H1 (cell line): Measurements from ENCODE around the gene ATAT1. TPM values are rescaled to one million over a fixed set of nuclear protein-coding genes. Genes with fewer than 3 reads are reported as not detected.

ENCODE experiments used
- CTCF ChIA-PET: fragments of 300-600 bp; sonication (Branson Sonifier 250); formaldehyde crosslinking; loops from one replicate; lab custom pipeline; 2021; ENCODE audit not compliant: partially characterized antibody; lab: Charles Lee
- POLR2A ChIA-PET: fragments of 300-600 bp; sonication (Branson Sonifier 250); formaldehyde crosslinking; loops from one replicate; lab custom pipeline; 2021; ENCODE audit warnings: inconsistent platforms; ENCODE audit not compliant: partially characterized antibody; lab: Charles Lee
- DNase-seq, 2 experiments: peaks; one replicate each; pipeline versions ENCODE4 v3.0.0 to v3.0.0-alpha.2; 2010 to 2022; ENCODE audit warnings: low spot score in 2 of 2, low read depth in 1 of 2, mixed read lengths in 1 of 2
- FAIRE-seq: peaks from 2 replicates; lab custom pipeline; 2011; peaks lifted over from hg19 to GRCh38; lab: Jason Lieb, UNC
- H2AFZ ChIP-seq: 2 replicates; pipeline ENCODE4 v1.8.1; 2012; ENCODE audit warnings: low read length, inconsistent platforms
- H2AK5ac ChIP-seq: 2 replicates; pipeline ENCODE4 v1.6.1; 2013; ENCODE audit warnings: low read depth, low read length
- H2BK120ac ChIP-seq: replicated peaks from 2 replicates; pipeline ENCODE3; 2013; ENCODE audit warnings: low read depth, low read length, inconsistent platforms
- H2BK12ac ChIP-seq: 2 replicates; pipeline ENCODE4 v1.6.1; 2013; ENCODE audit warnings: low read depth, low read length
- H2BK15ac ChIP-seq: 2 replicates; pipeline ENCODE4 v1.6.1; 2013; ENCODE audit warnings: low read length
- H2BK20ac ChIP-seq: 2 replicates; pipeline ENCODE4 v1.6.1; 2013; ENCODE audit warnings: low read length
- H2BK5ac ChIP-seq: 2 replicates; pipeline ENCODE4 v1.6.1; 2013; ENCODE audit warnings: low read depth, low read length
- H3K14ac ChIP-seq: 2 replicates; pipeline ENCODE4 v1.6.1; 2013; ENCODE audit warnings: inconsistent platforms; ENCODE audit not compliant: insufficient read length
- H3K18ac ChIP-seq: 2 replicates; pipeline ENCODE4 v1.6.1; 2013; ENCODE audit warnings: low read length; ENCODE audit errors: extremely low read depth
- H3K23ac ChIP-seq: 2 replicates; pipeline ENCODE4 v1.6.1; 2013; ENCODE audit warnings: inconsistent platforms; ENCODE audit not compliant: insufficient read length
- H3K23me2 ChIP-seq: 2 replicates; pipeline ENCODE4 v1.6.1; 2013; ENCODE audit warnings: low read depth, low read length
- H3K27ac ChIP-seq: 2 replicates; pipeline ENCODE4 v1.6.1; 2011; ENCODE audit warnings: low read depth, low read length, inconsistent platforms
- H3K27me3 ChIP-seq, 4 experiments: replicated peaks in 1 of 4; 1 replicate in 1 of 4; 2 replicates in 3 of 4; pipeline versions ENCODE4 v1.6.1 to v1.8.1; 2011 to 2013; ENCODE audit warnings: low read length in 3 of 4, mild to moderate bottlenecking in 3 of 4, inconsistent platforms in 2 of 4, mixed read lengths in 2 of 4, moderate library complexity in 1 of 4; ENCODE audit not compliant: control insufficient read depth in 3 of 4, insufficient read depth in 3 of 4; ENCODE audit errors: extremely low read depth in 1 of 4
- H3K36me3 ChIP-seq, 4 experiments: 2 replicates each; pipeline versions ENCODE4 v1.6.1 to v1.8.1; 2011 to 2013; ENCODE audit warnings: mild to moderate bottlenecking in 4 of 4, low read length in 3 of 4, moderate library complexity in 2 of 4, control low read depth in 1 of 4, inconsistent platforms in 1 of 4; ENCODE audit not compliant: insufficient read depth in 4 of 4, control insufficient read depth in 2 of 4
- H3K4ac ChIP-seq: replicated peaks from 2 replicates; pipeline ENCODE3; 2013; ENCODE audit warnings: low read length, low read depth, mixed read lengths, inconsistent platforms; ENCODE audit not compliant: insufficient read length
- H3K4me1 ChIP-seq, 4 experiments: replicated peaks in 1 of 4; 1 replicate in 1 of 4; 2 replicates in 3 of 4; pipeline versions ENCODE4 v1.6.1 to v1.8.1; 2011 to 2013; ENCODE audit warnings: low read length in 3 of 4, inconsistent platforms in 2 of 4, mixed read lengths in 1 of 4; ENCODE audit not compliant: insufficient read depth in 4 of 4, control insufficient read depth in 3 of 4
- H3K4me2 ChIP-seq, 2 experiments: 2 replicates each; pipeline versions ENCODE4 v1.6.1 to v1.8.1; 2011 to 2013; ENCODE audit warnings: low read depth in 2 of 2, low read length in 2 of 2, control low read depth in 1 of 2, inconsistent platforms in 1 of 2, mild to moderate bottlenecking in 1 of 2; ENCODE audit not compliant: insufficient read depth in 1 of 2
- H3K4me3 ChIP-seq, 4 experiments: fragments of 200-600, 300-600 bp in 1 of 4; sonication (generic), shearing (Covaris generic), sonication (Bioruptor Twin) in 1 of 4; 2 replicates each; pipeline versions ENCODE4 v1.5.1 to v1.8.1; 2011 to 2016; ENCODE audit warnings: low read length in 4 of 4, low read depth in 3 of 4, control low read depth in 2 of 4, inconsistent platforms in 2 of 4, mild to moderate bottlenecking in 2 of 4, mixed read lengths in 1 of 4, moderate library complexity in 1 of 4; ENCODE audit not compliant: insufficient read depth in 2 of 4; ENCODE audit errors: extremely low read depth in 1 of 4
- H3K56ac ChIP-seq: replicated peaks from 2 replicates; pipeline ENCODE3; 2013; ENCODE audit warnings: low read depth, mild to moderate bottlenecking, mixed read lengths, low read length, inconsistent platforms; ENCODE audit not compliant: insufficient read length
- H3K79me1 ChIP-seq: 2 replicates; pipeline ENCODE4 v1.6.1; 2013; ENCODE audit warnings: low read depth, low read length, control low read depth
- H3K79me2 ChIP-seq, 2 experiments: 2 replicates each; pipeline versions ENCODE4 v1.6.1 to v1.8.1; 2012 to 2013; ENCODE audit warnings: low read length in 2 of 2, mild to moderate bottlenecking in 2 of 2, inconsistent platforms in 1 of 2; ENCODE audit not compliant: insufficient read depth in 2 of 2, control insufficient read depth in 1 of 2
- H3K9ac ChIP-seq, 4 experiments: replicated peaks in 1 of 4; 1 replicate in 1 of 4; 2 replicates in 3 of 4; pipeline versions ENCODE4 v1.6.1 to v1.8.1; 2011 to 2013; ENCODE audit warnings: low read depth in 3 of 4, low read length in 3 of 4, control low read depth in 2 of 4, mild to moderate bottlenecking in 2 of 4, moderate library complexity in 2 of 4, inconsistent platforms in 1 of 4; ENCODE audit errors: extremely low read depth in 1 of 4
- H3K9me3 ChIP-seq, 2 experiments: 2 replicates each; pipeline versions ENCODE4 v1.6.1 to v1.8.1; 2012 to 2013; ENCODE audit warnings: mild to moderate bottlenecking in 2 of 2, moderate library complexity in 2 of 2, control low read depth in 1 of 2, inconsistent platforms in 1 of 2, low read depth in 1 of 2, low read length in 1 of 2, mixed read lengths in 1 of 2; ENCODE audit not compliant: insufficient read depth in 2 of 2
- H4K20me1 ChIP-seq, 2 experiments: replicated peaks in 1 of 2; 2 replicates each; pipeline versions ENCODE3 to v1.8.1; 2011 to 2013; ENCODE audit warnings: inconsistent platforms in 2 of 2, low read length in 2 of 2, mild to moderate bottlenecking in 1 of 2; ENCODE audit not compliant: insufficient read depth in 2 of 2, control insufficient read depth in 1 of 2
- H4K5ac ChIP-seq: 2 replicates; pipeline ENCODE4 v1.6.1; 2013; ENCODE audit warnings: low read length, low read depth, mixed read lengths, inconsistent platforms; ENCODE audit not compliant: insufficient read length
- H4K8ac ChIP-seq: 2 replicates; pipeline ENCODE4 v1.8.0; 2013; ENCODE audit warnings: mild to moderate bottlenecking, moderate library complexity, low read length, inconsistent platforms; ENCODE audit not compliant: insufficient read depth; ENCODE audit errors: extremely low read depth
- H4K91ac ChIP-seq: replicated peaks from 2 replicates; pipeline ENCODE3; 2013; ENCODE audit warnings: low read length, mixed read lengths, inconsistent platforms; ENCODE audit not compliant: insufficient read length
- ASH2L ChIP-seq: fragments of 200-600, 300-600 bp; sonication (generic); IDR thresholded peaks from one replicate; pipeline ENCODE4 v1.7.1; 2017; ENCODE audit warnings: low read length
- BRCA1 ChIP-seq: IDR thresholded peaks from 2 replicates; pipeline ENCODE4 v1.6.1; 2012; ENCODE audit warnings: low read depth, low read length, improper control_type of control experiment
- KDM1A ChIP-seq: fragments of 200-600, 300-600 bp; sonication (generic); IDR thresholded peaks from 2 replicates; pipeline ENCODE4 v1.7.1; 2016; ENCODE audit warnings: mild to moderate bottlenecking, low read length, borderline replicate concordance
- NRF1 ChIP-seq: IDR thresholded peaks from 2 replicates; pipeline ENCODE4 v1.6.1; 2011; ENCODE audit warnings: mild to moderate bottlenecking, low read depth, low read length, improper control_type of control experiment
- POLR2AphosphoS5 ChIP-seq: IDR thresholded peaks from 2 replicates; pipeline ENCODE4 v1.6.1; 2011; ENCODE audit warnings: low read depth, low read length
- RFX5 ChIP-seq: IDR thresholded peaks from 2 replicates; pipeline ENCODE4 v1.6.1; 2011; ENCODE audit warnings: low read depth, low read length, improper control_type of control experiment, borderline replicate concordance
- SAP30 ChIP-seq: fragments of 300-600 bp; sonication (generic); IDR thresholded peaks from 2 replicates; pipeline ENCODE4 v1.7.1; 2012; ENCODE audit warnings: low read length, moderate library complexity, mild to moderate bottlenecking, inconsistent platforms; ENCODE audit not compliant: insufficient read depth, insufficient replicate concordance
- SIRT6 ChIP-seq: IDR thresholded peaks from one replicate; pipeline ENCODE4 v1.7.1; 2012; ENCODE audit warnings: low read length, inconsistent platforms
- TBP ChIP-seq: IDR thresholded peaks from 2 replicates; pipeline ENCODE4 v1.6.1; 2011; ENCODE audit warnings: low read depth, low read length, improper control_type of control experiment
- WGBS, 2 experiments: shearing (Covaris generic) in 1 of 2; methylation state at CpG; one replicate each; pipeline versions ENCODE4 v1.1.6 to v1.1.7; 2013 to 2015; ENCODE audit warnings: low lambda C conversion rate in 2 of 2, mixed read lengths in 2 of 2, inconsistent platforms in 1 of 2, low coverage in 1 of 2, missing lambda C conversion rate in 1 of 2; ENCODE audit not compliant: insufficient replicate concordance in 2 of 2, insufficient coverage in 1 of 2, insufficient read length in 1 of 2; ENCODE audit errors: extremely low coverage in 1 of 2, missing lambda C conversion rate in 1 of 2; 5-methylcytosine and 5-hydroxymethylcytosine counted together
- polyA plus RNA-seq, 7 experiments: library from polyadenylated mRNA; depleted of rRNA in 3 of 7; stranded (reverse) in 5 of 7; unstranded in 2 of 7; fragments of >200 nt in 5 of 7; fragments of 200-250 nt in 2 of 7; gene quantifications; 1 replicate in 5 of 7; 2 replicates in 1 of 7; 4 replicates in 1 of 7; pipeline versions ENCODE4 v1.2.1 to v1.2.3, GENCODE V29; 2011 to 2013; ENCODE audit warnings: missing spikeins in 2 of 7, mixed read lengths in 2 of 7
- total RNA-seq: library from RNA; stranded (reverse); fragmentation: NEBNext Ultra II Directional; extraction: Animal tissue kit (Norgen Biotek cat#: 25700); gene quantifications from 2 replicates; pipeline ENCODE4 v1.2.1, GENCODE V29; 2021

Gene ATAT1
- total and polyA plus RNA-seq, 2 of the 8 experiments (the other 6 are each of a cell fraction or from before 2014, with no cell fraction given), result 14.4 to 14.6 TPM

GRCh38 chr6:30611150-30611855 is 15.4 kb upstream of the ATAT1 start:
- H2BK20ac ChIP-seq, result no peak overlapping the region
- H2BK5ac ChIP-seq, result no peak overlapping the region
- H3K4me2 ChIP-seq, result no peak overlapping the region; a peak in 1 of 4 replicates
- 88% methylated on average over 9 of the region's 9 CpGs; no CpG with 5 or more reads in 1 of the 2 experiments for WGBS, 2 experiments
- no peak overlapping the region for H4K91ac ChIP-seq
- no peak overlapping the region for H3K56ac ChIP-seq
- H3K36me3 ChIP-seq, result peaks cover 20 to 71% (median 39%) of the 10 kb centered on the region in 4 experiments
- H3K4ac ChIP-seq, result no peak overlapping the region
- no peak overlapping the region for H2BK12ac ChIP-seq
- no peak overlapping the region for H3K4me3 ChIP-seq
- CTCF ChIA-PET, result interaction anchor here (1.1 to 1.7 kb wide), 5 partner anchors 10 to 119 kb away, joined by 3 to 5 read pairs (median 3); no protein-coding TSS in a partner anchor
- POLR2A ChIA-PET, result interaction anchor here (0.5 to 4.8 kb wide), 29 partner anchors 10 to 131 kb away, joined by 3 to 443 read pairs (median 6); partner anchors contain the start of genes ABCF1, ATAT1, GNL1 and MDC1
- H2AK5ac ChIP-seq, result no peak overlapping the region
- H4K8ac ChIP-seq, result no peak overlapping the region
- TF ChIP-seq POLR2AphosphoS5 (no peak), ASH2L (no peak), NRF1 (no peak), TBP (no peak), BRCA1 (no peak), RFX5 (no peak), KDM1A (no peak), SAP30 (no peak), SIRT6 (no peak)
- peaks cover 9% of the 10 kb centered on the region for H3K23me2 ChIP-seq
- FAIRE-seq (no peak), DNase-seq (no peak)
- peaks cover 0 to 6% (median 3%) of the 10 kb centered on the region in 4 experiments; a peak in 4 of 7 replicates for H3K4me1 ChIP-seq
- H3K9ac ChIP-seq, result no peak overlapping the region
- H3K23ac ChIP-seq, result no peak overlapping the region
- no peak overlapping the region for H2AFZ ChIP-seq
- H4K5ac ChIP-seq, result no peak overlapping the region
- peaks cover 4 to 6% of the 10 kb centered on the region in 2 experiments for H4K20me1 ChIP-seq
- peaks cover 0 to 52% of the 10 kb centered on the region in 2 experiments; a peak in 3 of 4 replicates for H3K79me2 ChIP-seq
- H3K18ac ChIP-seq, result no peak overlapping the region
- H3K9me3 ChIP-seq, result no peaks in the 10 kb centered on the region
- H3K27ac ChIP-seq, result no peak overlapping the region
- no peak overlapping the region for H2BK15ac ChIP-seq
- H3K27me3 ChIP-seq, result no peaks in the 10 kb centered on the region
- no peak overlapping the region for H3K14ac ChIP-seq
- peaks cover 8% of the 10 kb centered on the region; the same call in 1 of the 2 replicates for H3K79me1 ChIP-seq
- H2BK120ac ChIP-seq, result no peak overlapping the region
